ENCODE results near the gene PACS1. TPM values are rescaled to one million over a fixed set of nuclear protein-coding genes. Genes with fewer than 3 reads are reported as not detected.

Gene PACS1
- total RNA-seq, 1 donor from 2014 or later: 86.9 TPM

- no peak for TF ChIP-seq EZH2 (IDR thresholded peaks at IDR 0.05; ENCODE audit: insufficient read depth, low read length)
- TF ChIP-seq, protein P1, sequence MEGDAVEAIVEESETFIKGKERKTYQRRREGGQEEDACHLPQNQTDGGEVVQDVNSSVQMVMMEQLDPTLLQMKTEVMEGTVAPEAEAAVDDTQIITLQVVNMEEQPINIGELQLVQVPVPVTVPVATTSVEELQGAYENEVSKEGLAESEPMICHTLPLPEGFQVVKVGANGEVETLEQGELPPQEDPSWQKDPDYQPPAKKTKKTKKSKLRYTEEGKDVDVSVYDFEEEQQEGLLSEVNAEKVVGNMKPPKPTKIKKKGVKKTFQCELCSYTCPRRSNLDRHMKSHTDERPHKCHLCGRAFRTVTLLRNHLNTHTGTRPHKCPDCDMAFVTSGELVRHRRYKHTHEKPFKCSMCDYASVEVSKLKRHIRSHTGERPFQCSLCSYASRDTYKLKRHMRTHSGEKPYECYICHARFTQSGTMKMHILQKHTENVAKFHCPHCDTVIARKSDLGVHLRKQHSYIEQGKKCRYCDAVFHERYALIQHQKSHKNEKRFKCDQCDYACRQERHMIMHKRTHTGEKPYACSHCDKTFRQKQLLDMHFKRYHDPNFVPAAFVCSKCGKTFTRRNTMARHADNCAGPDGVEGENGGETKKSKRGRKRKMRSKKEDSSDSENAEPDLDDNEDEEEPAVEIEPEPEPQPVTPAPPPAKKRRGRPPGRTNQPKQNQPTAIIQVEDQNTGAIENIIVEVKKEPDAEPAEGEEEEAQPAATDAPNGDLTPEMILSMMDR (IDR thresholded peaks at IDR 0.05; ENCODE audit: insufficient read depth, low read depth, low read length): no peak
- no peaks in the 10 kb centered on the region for H3K9me3 ChIP-seq (ENCODE audit: insufficient read depth, low read depth, low read length)
- Mint-ChIP-seq H3K36me3 (ENCODE audit: low read depth, unreplicated experiment) (peaks cover 21% of the 10 kb centered on the region), H3K4me3 (ENCODE audit: unreplicated experiment) (no peak overlapping the region), H3K4me1 (ENCODE audit: low read depth, unreplicated experiment) (peaks cover 11% of the 10 kb centered on the region), H3K9me3 (ENCODE audit: unreplicated experiment) (no peaks in the 10 kb centered on the region), H3K27ac (ENCODE audit: unreplicated experiment) (no peak overlapping the region), H3K27me3 (ENCODE audit: low read depth, unreplicated experiment) (no peaks in the 10 kb centered on the region)
- H3K27me3 ChIP-seq (ENCODE audit: insufficient read depth, low read length): no peaks in the 10 kb centered on the region
- no peak overlapping the region for H3K4me3 ChIP-seq (ENCODE audit: insufficient read depth, low read depth, low read length)
- H3K9ac ChIP-seq (ENCODE audit: low read length): no peak overlapping the region
- H3K4me2 ChIP-seq (ENCODE audit: low read length): no peak overlapping the region
- peaks cover 64% of the 10 kb centered on the region for H3K36me3 ChIP-seq (ENCODE audit: insufficient read depth, low read length)
- peaks cover 57% of the 10 kb centered on the region for H3K79me2 ChIP-seq (ENCODE audit: insufficient read depth, low read length)
- peaks cover 9% of the 10 kb centered on the region for H3K4me1 ChIP-seq (ENCODE audit: insufficient read depth, low read length)
- no peak for DNase-seq (ENCODE audit: low read depth)
- no peak overlapping the region for H3K27ac ChIP-seq (ENCODE audit: low read depth, low read length)
- no peak for FAIRE-seq
- H4K20me1 ChIP-seq (ENCODE audit: insufficient read depth, low read length): peaks cover 70% of the 10 kb centered on the region
- H2AFZ ChIP-seq (ENCODE audit: low read depth, low read length): no peak overlapping the region
Measured at GRCh38 chr11:66056501-66056900, 13.6 kb upstream of the PACS1 start.

DNA sequence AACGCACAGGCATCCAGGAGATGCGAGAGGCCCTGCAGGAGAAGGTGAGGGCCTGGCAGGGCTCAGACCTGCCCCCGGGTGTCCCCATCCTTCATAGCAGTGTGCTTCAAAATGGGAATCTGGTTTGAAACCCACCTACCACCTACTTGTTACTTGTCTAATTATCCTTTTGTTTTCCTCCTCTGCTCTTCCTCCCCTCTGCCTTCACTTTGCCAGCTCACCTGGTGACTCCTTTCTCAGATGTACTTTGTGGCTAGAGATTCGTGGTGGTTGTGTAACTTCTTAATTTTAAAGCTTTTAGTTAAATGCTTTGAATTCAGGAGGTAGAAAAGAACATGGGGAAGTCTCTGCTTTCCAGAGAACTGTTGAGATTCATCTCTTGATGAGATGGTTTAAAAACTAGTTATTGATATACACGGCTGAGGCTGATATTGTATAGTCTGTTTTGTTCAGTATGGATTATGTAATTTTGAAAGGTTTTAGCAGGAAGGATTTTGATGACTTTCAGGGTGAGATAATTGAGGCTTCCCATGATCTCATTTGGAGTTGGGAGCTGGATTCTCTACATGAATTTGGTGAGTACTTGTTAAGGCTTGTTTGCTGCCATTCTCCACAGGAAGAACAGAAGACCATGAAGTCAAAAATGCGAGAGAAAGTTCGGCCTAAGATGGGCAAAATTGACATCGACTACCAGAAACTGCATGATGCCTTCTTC, 9.9 kb upstream of the PACS1 start:
- Histone ChIP-seq H3K9ac (ENCODE audit: low read length) (no peak overlapping the region), H3K4me3 (ENCODE audit: insufficient read depth, low read depth, low read length) (no peak overlapping the region), H3K4me2 (ENCODE audit: low read length) (no peak overlapping the region), H4K20me1 (ENCODE audit: insufficient read depth, low read length) (peaks cover 73% of the 10 kb centered on the region), H2AFZ (ENCODE audit: low read depth, low read length) (no peak overlapping the region), H3K9me3 (ENCODE audit: insufficient read depth, low read depth, low read length) (no peaks in the 10 kb centered on the region), H3K27ac (ENCODE audit: low read depth, low read length) (no peak overlapping the region), H3K79me2 (ENCODE audit: insufficient read depth, low read length) (peaks cover 59% of the 10 kb centered on the region), H3K36me3 (ENCODE audit: insufficient read depth, low read length) (peaks cover 90% of the 10 kb centered on the region), H3K27me3 (ENCODE audit: insufficient read depth, low read length) (no peaks in the 10 kb centered on the region), H3K4me1 (ENCODE audit: insufficient read depth, low read length) (no peaks in the 10 kb centered on the region)
- Mint-ChIP-seq H3K9me3 (ENCODE audit: unreplicated experiment) (no peaks in the 10 kb centered on the region), H3K4me1 (ENCODE audit: low read depth, unreplicated experiment) (peaks cover 4% of the 10 kb centered on the region), H3K36me3 (ENCODE audit: low read depth, unreplicated experiment) (peaks cover 30% of the 10 kb centered on the region), H3K27me3 (ENCODE audit: low read depth, unreplicated experiment) (no peaks in the 10 kb centered on the region), H3K4me3 (ENCODE audit: unreplicated experiment) (no peak overlapping the region), H3K27ac (ENCODE audit: unreplicated experiment) (no peak overlapping the region)
- FAIRE-seq: no peak
- DNase-seq (ENCODE audit: low read depth): no peak
- TF ChIP-seq EZH2 (IDR thresholded peaks at IDR 0.05; ENCODE audit: insufficient read depth, low read length): no peak
- TF ChIP-seq, protein P1 (IDR thresholded peaks at IDR 0.05; ENCODE audit: insufficient read depth, low read depth, low read length): no peak

DNA sequence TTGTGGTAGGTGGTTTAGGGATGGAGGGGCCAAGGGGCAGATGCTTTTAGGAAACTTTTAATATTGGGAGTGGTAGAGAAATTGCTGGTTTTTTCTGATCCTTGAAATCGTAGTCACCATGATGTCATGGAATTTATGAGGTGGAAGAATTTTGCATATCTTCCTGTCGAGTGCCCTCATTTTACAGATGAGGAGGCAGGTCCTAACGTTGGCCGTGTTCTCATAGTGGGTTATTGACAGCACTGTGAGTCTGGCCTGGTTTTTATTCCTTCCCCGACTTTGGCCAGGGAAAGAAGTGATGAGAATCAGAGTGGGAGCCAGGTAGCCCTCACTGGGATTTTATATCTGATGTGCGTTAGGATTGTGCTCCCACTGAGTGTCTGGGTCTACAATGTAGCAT, 8.8 kb upstream of the PACS1 start:
- Mint-ChIP-seq H3K4me3 (ENCODE audit: unreplicated experiment) (peak overlapping the region; percentile 31), H3K27ac (ENCODE audit: unreplicated experiment) (no peak overlapping the region), H3K9me3 (ENCODE audit: unreplicated experiment) (no peaks in the 10 kb centered on the region), H3K27me3 (ENCODE audit: low read depth, unreplicated experiment) (no peaks in the 10 kb centered on the region), H3K36me3 (ENCODE audit: low read depth, unreplicated experiment) (peaks cover 33% of the 10 kb centered on the region), H3K4me1 (ENCODE audit: low read depth, unreplicated experiment) (peaks cover 2% of the 10 kb centered on the region)
- DNase-seq (ENCODE audit: low read depth): no peak
- Histone ChIP-seq H3K4me3 (ENCODE audit: insufficient read depth, low read depth, low read length) (no peak overlapping the region), H3K79me2 (ENCODE audit: insufficient read depth, low read length) (peaks cover 56% of the 10 kb centered on the region), H3K9ac (ENCODE audit: low read length) (no peak overlapping the region), H3K9me3 (ENCODE audit: insufficient read depth, low read depth, low read length) (no peaks in the 10 kb centered on the region), H4K20me1 (ENCODE audit: insufficient read depth, low read length) (peaks cover 69% of the 10 kb centered on the region), H3K36me3 (ENCODE audit: insufficient read depth, low read length) (peaks cover 89% of the 10 kb centered on the region), H2AFZ (ENCODE audit: low read depth, low read length) (no peak overlapping the region), H3K27me3 (ENCODE audit: insufficient read depth, low read length) (no peaks in the 10 kb centered on the region), H3K4me1 (ENCODE audit: insufficient read depth, low read length) (no peaks in the 10 kb centered on the region), H3K4me2 (ENCODE audit: low read length) (no peak overlapping the region), H3K27ac (ENCODE audit: low read depth, low read length) (no peak overlapping the region)
- no peak for FAIRE-seq
- no peak for TF ChIP-seq EZH2 (IDR thresholded peaks at IDR 0.05; ENCODE audit: insufficient read depth, low read length)
- TF ChIP-seq, protein P1 (IDR thresholded peaks at IDR 0.05; ENCODE audit: insufficient read depth, low read depth, low read length): no peak

Data from astrocyte (in vitro differentiated cells and primary cell).